Type B pancreatic cell (in vitro differentiated cells): ENCODE results near the gene USF1. TPM values are rescaled to one million over a fixed set of nuclear protein-coding genes. Genes with fewer than 3 reads are reported as not detected.

Experiments
- DNase-seq: peaks from one replicate; pipeline ENCODE4 v3.0.0; 2021; ENCODE audit warnings: mixed read lengths; ENCODE audit not compliant: unreplicated experiment; ENCODE audit errors: extremely low spot score
- H3K27ac Mint-ChIP-seq: 2 replicates; pipeline ENCODE4 v1.8.0; 2021; ENCODE audit warnings: mild to moderate bottlenecking, mixed read lengths
- H3K27me3 Mint-ChIP-seq: 2 replicates; pipeline ENCODE4 v1.8.0; 2021; ENCODE audit warnings: mixed read lengths
- H3K36me3 Mint-ChIP-seq: 2 replicates; pipeline ENCODE4 v1.8.0; 2021; ENCODE audit warnings: mixed read lengths
- H3K4me1 Mint-ChIP-seq: one replicate; pipeline ENCODE4 v1.8.0; 2021; ENCODE audit warnings: mixed read lengths; ENCODE audit not compliant: unreplicated experiment
- H3K4me3 Mint-ChIP-seq: 2 replicates; pipeline ENCODE4 v1.8.0; 2021; ENCODE audit warnings: mild to moderate bottlenecking, mixed read lengths
- H3K9me3 Mint-ChIP-seq: 2 replicates; pipeline ENCODE4 v1.8.0; 2021; ENCODE audit warnings: mixed read lengths
- long read RNA-seq: library from polyadenylated mRNA; unstranded; transcript quantifications from one replicate; pipeline ENCODE4 v2.0.0, GENCODE V29; 2020
- total RNA-seq: library from RNA; stranded (reverse); gene quantifications from 2 replicates; pipeline ENCODE4 v1.2.1, GENCODE V29; 2021; ENCODE audit warnings: low replicate concordance
- TF ChIP-seq, protein P1 (sequence below): fragments of 200-600 bp; sonication (generic); conservative IDR thresholded peaks from 2 replicates; pipeline ENCODE4 v1.5.0; 2021; ENCODE audit warnings: antibody characterized with exemption, mild to moderate bottlenecking

The USF1 gene, protein sequence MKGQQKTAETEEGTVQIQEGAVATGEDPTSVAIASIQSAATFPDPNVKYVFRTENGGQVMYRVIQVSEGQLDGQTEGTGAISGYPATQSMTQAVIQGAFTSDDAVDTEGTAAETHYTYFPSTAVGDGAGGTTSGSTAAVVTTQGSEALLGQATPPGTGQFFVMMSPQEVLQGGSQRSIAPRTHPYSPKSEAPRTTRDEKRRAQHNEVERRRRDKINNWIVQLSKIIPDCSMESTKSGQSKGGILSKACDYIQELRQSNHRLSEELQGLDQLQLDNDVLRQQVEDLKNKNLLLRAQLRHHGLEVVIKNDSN
- total RNA-seq, result 62.2 and 79.1 TPM in 2 replicates
- long read RNA-seq, transcript USF1-203 (11 exons, 1,807 nt), result major isoform, 5 of 10 reads
- long read RNA-seq, partial matches to known transcripts, result 1 of 10 reads
- long read RNA-seq, other reads (novel, unspliced or antisense), result 3 of 10 reads

DNA sequence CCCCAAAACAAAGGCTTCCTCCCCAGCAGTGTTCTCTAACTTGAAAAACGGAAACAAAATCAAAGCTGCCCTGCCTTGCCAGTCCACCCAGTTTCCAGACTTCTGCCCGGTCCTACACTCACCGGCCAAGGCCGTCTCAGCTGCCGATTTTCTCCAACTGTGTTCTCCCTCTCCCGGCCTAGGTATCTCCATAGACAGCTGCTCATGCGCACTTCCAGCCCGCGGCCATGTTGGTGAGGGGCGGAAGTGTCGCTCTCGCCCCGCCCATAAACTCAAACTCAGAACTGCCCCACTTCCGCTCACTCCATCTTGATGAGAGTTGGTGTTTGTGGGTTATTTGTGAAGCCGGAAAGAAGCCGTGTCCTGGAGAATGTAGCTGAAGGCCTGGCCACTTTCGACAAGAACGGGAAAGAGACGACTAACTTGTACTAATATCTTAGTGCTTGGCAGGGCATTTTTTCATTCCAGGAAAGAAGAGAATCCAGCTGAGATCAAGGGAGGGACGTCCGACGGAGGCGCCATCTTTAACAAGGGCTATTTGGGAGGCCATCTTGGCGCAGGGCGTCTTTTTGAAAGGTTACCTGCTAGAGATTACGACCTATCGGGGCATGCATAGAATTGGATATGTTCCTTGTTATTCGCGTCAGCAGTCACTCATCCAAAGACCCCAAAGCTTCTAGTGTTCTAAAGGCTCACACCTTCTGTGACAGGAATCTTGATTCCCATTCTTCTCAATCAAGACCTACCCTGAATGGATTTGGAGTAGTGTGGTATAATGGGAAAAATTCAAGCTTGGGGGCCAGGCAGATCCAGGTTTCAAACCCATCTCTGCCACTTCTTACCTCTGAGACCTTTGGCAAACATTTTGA, at the start of gene USF1:
USF1 (minus strand) TSS at position 242 of the 869 bp plus-strand sequence. CDS start 2,702 bp downstream, outside the sequence.
- peak within 1 kb of the TSS; percentile 97 for H3K27ac Mint-ChIP-seq
- peaks cover 30% of the 10 kb centered on the region for H3K36me3 Mint-ChIP-seq
- peak; percentile 95 for DNase-seq

DNA sequence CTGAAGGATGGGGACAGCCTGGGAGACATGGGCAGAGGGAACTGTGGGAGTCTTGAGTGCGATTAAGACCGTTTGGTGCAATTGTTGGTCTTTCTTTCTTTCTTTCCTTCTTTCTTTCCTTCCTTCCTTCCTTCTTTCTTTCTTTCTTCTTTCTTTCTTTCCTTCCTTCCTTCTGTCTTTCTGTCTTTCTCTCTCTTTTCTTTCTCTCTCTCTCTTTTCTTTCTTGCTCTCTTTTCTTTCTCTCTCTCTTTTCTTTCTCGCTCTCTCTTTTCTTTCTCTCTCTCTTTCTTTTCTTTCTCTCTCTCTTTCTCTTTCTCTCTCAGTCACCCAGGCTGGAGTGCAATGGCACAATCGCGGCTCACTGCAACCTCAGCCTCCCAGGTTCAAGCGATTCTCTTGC, 49.5 kb upstream of the USF1 start:
- no peaks in the 10 kb centered on the region for H3K9me3 Mint-ChIP-seq
- no peak for DNase-seq
- no peak overlapping the region for H3K4me3 Mint-ChIP-seq
- peak overlapping the region; percentile 37 for H3K27ac Mint-ChIP-seq
- peaks cover 4% of the 10 kb centered on the region for H3K27me3 Mint-ChIP-seq
- peaks cover 11% of the 10 kb centered on the region for H3K4me1 Mint-ChIP-seq
- no peaks in the 10 kb centered on the region for H3K36me3 Mint-ChIP-seq
- TF ChIP-seq, protein P1, sequence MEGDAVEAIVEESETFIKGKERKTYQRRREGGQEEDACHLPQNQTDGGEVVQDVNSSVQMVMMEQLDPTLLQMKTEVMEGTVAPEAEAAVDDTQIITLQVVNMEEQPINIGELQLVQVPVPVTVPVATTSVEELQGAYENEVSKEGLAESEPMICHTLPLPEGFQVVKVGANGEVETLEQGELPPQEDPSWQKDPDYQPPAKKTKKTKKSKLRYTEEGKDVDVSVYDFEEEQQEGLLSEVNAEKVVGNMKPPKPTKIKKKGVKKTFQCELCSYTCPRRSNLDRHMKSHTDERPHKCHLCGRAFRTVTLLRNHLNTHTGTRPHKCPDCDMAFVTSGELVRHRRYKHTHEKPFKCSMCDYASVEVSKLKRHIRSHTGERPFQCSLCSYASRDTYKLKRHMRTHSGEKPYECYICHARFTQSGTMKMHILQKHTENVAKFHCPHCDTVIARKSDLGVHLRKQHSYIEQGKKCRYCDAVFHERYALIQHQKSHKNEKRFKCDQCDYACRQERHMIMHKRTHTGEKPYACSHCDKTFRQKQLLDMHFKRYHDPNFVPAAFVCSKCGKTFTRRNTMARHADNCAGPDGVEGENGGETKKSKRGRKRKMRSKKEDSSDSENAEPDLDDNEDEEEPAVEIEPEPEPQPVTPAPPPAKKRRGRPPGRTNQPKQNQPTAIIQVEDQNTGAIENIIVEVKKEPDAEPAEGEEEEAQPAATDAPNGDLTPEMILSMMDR, result no peak

More for the DNA sequence above, at the start of gene USF1:
- H3K4me1 Mint-ChIP-seq, result peaks cover 8% of the 10 kb centered on the region
- peak within 1 kb of the TSS; percentile 96 for H3K4me3 Mint-ChIP-seq
- TF ChIP-seq, protein P1, result no peak
- peaks cover 9% of the 10 kb centered on the region for H3K9me3 Mint-ChIP-seq
- no peaks in the 10 kb centered on the region for H3K27me3 Mint-ChIP-seq

DNA sequence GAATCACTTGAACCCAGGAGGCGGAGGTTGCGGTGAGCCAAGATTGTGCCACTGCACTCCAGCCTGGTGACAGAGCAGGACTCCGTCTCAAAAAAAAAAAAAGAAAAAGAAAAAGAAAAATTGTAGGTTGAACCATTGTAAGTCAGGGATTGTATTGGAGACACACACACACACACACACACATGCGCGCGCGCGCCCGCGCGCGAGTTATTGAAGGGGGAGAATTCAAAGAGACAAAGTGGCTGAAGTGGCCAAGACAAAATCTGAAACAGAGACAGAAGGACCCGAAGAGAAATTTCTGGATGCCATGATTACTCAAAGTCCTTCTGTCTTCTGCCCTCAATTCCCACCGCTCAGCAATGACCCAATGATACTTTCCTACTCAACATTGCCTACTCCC, 48.7 kb upstream of the USF1 start:
- TF ChIP-seq, protein P1, result no peak

DNA sequence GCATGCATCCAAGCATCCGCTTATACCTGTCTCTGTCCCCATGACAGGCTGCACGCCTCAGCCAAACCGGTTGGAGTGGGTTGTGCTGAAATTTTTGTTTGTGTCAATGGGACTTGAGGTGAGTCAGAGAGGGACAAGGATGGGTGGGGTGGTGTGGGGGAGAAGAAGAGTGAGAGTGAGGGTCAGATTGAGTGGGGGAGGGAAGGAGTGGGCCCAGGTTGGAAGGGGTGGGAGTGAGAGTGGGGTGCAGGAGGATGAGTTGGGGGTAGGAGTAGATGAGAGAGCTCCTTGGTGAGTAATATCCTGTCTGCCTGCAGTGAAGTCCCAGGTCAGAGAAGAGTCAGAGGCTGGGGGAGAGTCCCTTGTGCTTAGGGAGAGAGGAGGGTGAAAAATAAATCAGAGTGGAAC, 46.8 kb upstream of the USF1 start:
- Mint-ChIP-seq H3K4me3 (peak overlapping the region; percentile 74), H3K27ac (peak overlapping the region; percentile 96), H3K9me3 (no peaks in the 10 kb centered on the region), H3K36me3 (peaks cover 4% of the 10 kb centered on the region), H3K27me3 (peaks cover 3% of the 10 kb centered on the region), H3K4me1 (peaks cover 6% of the 10 kb centered on the region)
- DNase-seq, result no peak
- TF ChIP-seq, protein P1, result no peak

More for the DNA sequence above, 48.7 kb upstream of the USF1 start:
- H3K9me3 Mint-ChIP-seq, result no peaks in the 10 kb centered on the region
- peaks cover 11% of the 10 kb centered on the region for H3K4me1 Mint-ChIP-seq
- H3K36me3 Mint-ChIP-seq, result no peaks in the 10 kb centered on the region
- peaks cover 4% of the 10 kb centered on the region for H3K27me3 Mint-ChIP-seq
- DNase-seq, result no peak
- peak overlapping the region; percentile 37 for H3K27ac Mint-ChIP-seq
- H3K4me3 Mint-ChIP-seq, result no peak overlapping the region

DNA sequence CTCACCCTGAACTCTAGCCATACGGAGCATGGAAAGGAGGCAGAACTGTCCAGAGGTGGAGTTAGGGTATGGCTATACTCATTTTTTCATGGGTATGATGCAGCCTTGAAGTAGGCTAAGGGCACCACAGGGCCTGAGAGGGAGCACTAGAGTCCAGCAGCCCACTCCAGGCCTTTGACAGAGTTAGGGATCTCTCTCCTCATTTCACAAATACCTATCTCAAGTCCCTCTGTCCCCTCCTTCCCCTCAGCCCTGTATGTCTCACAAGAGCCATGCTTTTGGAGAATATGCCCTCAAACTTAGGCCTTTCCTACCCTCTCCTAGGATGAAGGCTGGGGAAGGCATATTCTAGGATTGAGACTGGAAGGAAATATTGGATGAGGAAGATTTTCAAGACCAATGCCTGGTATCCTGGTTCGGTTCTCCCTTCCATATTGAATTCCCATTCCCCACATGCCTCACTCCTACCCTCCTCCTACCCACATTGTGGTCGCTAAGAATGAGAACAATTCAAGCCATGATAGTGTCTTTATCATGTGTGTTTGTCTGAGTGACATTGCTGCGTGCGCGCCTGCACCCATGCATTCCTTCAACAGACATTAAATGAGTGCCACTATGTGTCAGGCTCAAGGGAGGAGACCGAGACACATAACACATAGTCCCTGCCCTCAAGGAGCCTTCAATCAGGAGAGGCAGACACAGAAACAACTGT, 46.2 kb upstream of the USF1 start:
- Mint-ChIP-seq H3K4me3 (peak overlapping the region; percentile 74), H3K27me3 (no peaks in the 10 kb centered on the region), H3K27ac (peak overlapping the region; percentile 96), H3K4me1 (no peaks in the 10 kb centered on the region), H3K9me3 (no peaks in the 10 kb centered on the region), H3K36me3 (peaks cover 4% of the 10 kb centered on the region)
- TF ChIP-seq, protein P1, result no peak
- DNase-seq, result no peak
